Lung (tissue), 12 donors: Measurements from ENCODE around the gene SLC38A10. TPM values are rescaled to one million over a fixed set of nuclear protein-coding genes. Genes with fewer than 3 reads are reported as not detected.
A peak's percentile ranks its signal among the peaks of the same experiment; 100 is the strongest.

Source experiments
- ATAC-seq: fragments of 200-7000 bp; cut with Tn5 transposase; one replicate; pipeline ENCODE4 v1.9.1; 2020; ENCODE audit warnings: moderate number of reproducible peaks; ENCODE audit not compliant: insufficient read depth, low FRiP score
- DNase-seq, 3 donors: peaks; one replicate each; pipeline ENCODE4 v3.0.0-alpha.2; 2013 to 2017
- H3K27ac ChIP-seq, 2 donors: one replicate each; pipeline ENCODE4 v1.5.1; 2013; ENCODE audit warnings: mild to moderate bottlenecking in 2 of 2, moderate library complexity in 2 of 2, control low read depth in 1 of 2, inconsistent platforms in 1 of 2, low read depth in 1 of 2, low read length in 1 of 2
- H3K27me3 ChIP-seq, 3 donors: one replicate each; pipeline ENCODE4 v1.5.1; 2013; ENCODE audit warnings: low read length in 2 of 3; ENCODE audit not compliant: control insufficient read depth in 3 of 3, insufficient read depth in 3 of 3
- H3K36me3 ChIP-seq, 4 donors: one replicate each; pipeline ENCODE4 v1.5.1; 2013; ENCODE audit warnings: low read length in 4 of 4, mild to moderate bottlenecking in 1 of 4, moderate library complexity in 1 of 4; ENCODE audit not compliant: control insufficient read depth in 4 of 4, insufficient read depth in 4 of 4
- H3K4me1 ChIP-seq, 5 donors: one replicate each; pipeline ENCODE4 v1.5.1; 2013; ENCODE audit warnings: low read length in 5 of 5, mild to moderate bottlenecking in 2 of 5, moderate library complexity in 1 of 5; ENCODE audit not compliant: control insufficient read depth in 5 of 5, insufficient read depth in 5 of 5
- H3K4me3 ChIP-seq: one replicate; pipeline ENCODE4 v1.5.1; 2013; ENCODE audit warnings: mild to moderate bottlenecking, control low read depth, moderate library complexity
- H3K9ac ChIP-seq, 2 donors: one replicate each; pipeline ENCODE4 v1.5.1; 2013; ENCODE audit warnings: low read length in 2 of 2, control low read depth in 1 of 2; ENCODE audit not compliant: insufficient read depth in 1 of 2
- H3K9me3 ChIP-seq, 4 donors: one replicate each; pipeline ENCODE4 v1.5.1; 2013; ENCODE audit warnings: low read length in 3 of 4, mild to moderate bottlenecking in 1 of 4, moderate library complexity in 1 of 4; ENCODE audit not compliant: control insufficient read depth in 4 of 4, insufficient read depth in 3 of 4
- CTCF ChIP-seq: IDR thresholded peaks from 2 replicates; pipeline ENCODE4 v1.5.1; 2012; ENCODE audit warnings: mild to moderate bottlenecking; ENCODE audit errors: control extremely low read depth, extremely low read depth
- WGBS, 2 donors: extraction: QIAGEN DNeasy Blood & Tissue Kit; methylation state at CpG; one replicate each; pipeline ENCODE4 v1.1.7; 2013; 5-methylcytosine and 5-hydroxymethylcytosine counted together
- polyA plus RNA-seq, 2 donors: library from polyadenylated mRNA; stranded (reverse); fragments of 200-250 nt; gene quantifications; one replicate each; pipeline ENCODE4 v1.2.1, GENCODE V29; 2013
- total RNA-seq, 2 donors: library from RNA; depleted of rRNA in 1 of 2; stranded (reverse); fragments of >200 nt in 1 of 2; gene quantifications; one replicate each; pipeline ENCODE4 v1.2.1, GENCODE V29; 2014 to 2021
- donor health status: control.
- donor health status: control.
- donor health status: Bipolar disorder and iron deficiency.
- donor health status: healthy.
- donor health status: DM: yes; HTN: yes; CAD: no.

Gene SLC38A10
- total and polyA plus RNA-seq, 4 donors, result 56.0 to 127 (median 82.4) TPM

- Histone ChIP-seq H3K9me3 (no peaks in the 10 kb centered on the region), H3K27ac (peak overlapping the region; percentile 84 to 94), H3K36me3 (peaks cover 0 to 5% (median 0%) of the 10 kb centered on the region in 4 donors), H3K9ac (peak overlapping the region; percentile 42 to 90), H3K4me3 (peak overlapping the region; percentile 32), H3K4me1 (peaks cover 0 to 51% (median 17%) of the 10 kb centered on the region in 5 donors), H3K27me3 (no peaks in the 10 kb centered on the region)
- TF ChIP-seq CTCF, result no peak
- ATAC-seq, result no peak
- DNase-seq, result peak; percentile 80 to 94 (median 91)
- WGBS, 2 donors, result 14 to 20% methylated on average over 53 to 60 of the region's 60 CpGs
These were observed 45.8 kb upstream of the SLC38A10 start for GRCh38 chr17:81340607-81341515.

- TF ChIP-seq CTCF, result no peak
- ATAC-seq (no peak), DNase-seq (peak; percentile 76 to 89 (median 86))
- H3K9me3 ChIP-seq, result no peaks in the 10 kb centered on the region
- peaks cover 0 to 3% (median under 1%) of the 10 kb centered on the region in 3 donors for H3K27me3 ChIP-seq
- no peak overlapping the region for H3K9ac ChIP-seq
- no peaks in the 10 kb centered on the region for H3K36me3 ChIP-seq
- WGBS, 2 donors, result 59 to 65% methylated on average over 11 of the region's 11 CpGs
- peaks cover 0 to 55% (median 23%) of the 10 kb centered on the region in 5 donors for H3K4me1 ChIP-seq
- no peak overlapping the region for H3K4me3 ChIP-seq
- H3K27ac ChIP-seq, result peak overlapping the region in 1 of 2 donors; percentile 7
These were observed 44.6 kb upstream of the SLC38A10 start for GRCh38 chr17:81339534-81340296.

GRCh38 chr17:81339191-81339533 lies 44.1 kb upstream of the SLC38A10 start:
- Histone ChIP-seq H3K27me3 (peaks cover 0 to 4% (median 2%) of the 10 kb centered on the region in 3 donors), H3K9me3 (no peaks in the 10 kb centered on the region), H3K9ac (no peak overlapping the region), H3K4me1 (peaks cover 0 to 57% (median 24%) of the 10 kb centered on the region in 5 donors), H3K4me3 (no peak overlapping the region), H3K27ac (peak overlapping the region in 1 of 2 donors; percentile 7), H3K36me3 (no peaks in the 10 kb centered on the region)
- TF ChIP-seq CTCF, result no peak
- DNase-seq, result no peak
- ATAC-seq, result no peak
- 66 to 75% methylated on average over 4 of the region's 4 CpGs for whole genome bisulfite sequencing, 2 donors
